ENCODE results near the gene MSANTD4. TPM values are rescaled to one million over a fixed set of nuclear protein-coding genes. Genes with fewer than 3 reads are reported as not detected.
"Not testable (repeated sequence)": the region's sequence is repeated elsewhere in the genome, so short reads cannot be mapped to it uniquely, and the experiment has no call there.

Gene MSANTD4
- total RNA-seq, 2 experiments from 2014 or later = 15.4 to 17.3 TPM

GRCh38 chr11:106031202-106031810 lies 9.3 kb upstream of the MSANTD4 start:
- peaks cover 19% of the 10 kb centered on the region for H3K27me3 Mint-ChIP-seq
- POLR2A ChIA-PET = no interaction called here
- ATAC-seq (ENCODE audit: low read depth) = no peak

GRCh38 chr11:106030609-106031008 lies 8.6 kb upstream of the MSANTD4 start:
- H3K9me3 Mint-ChIP-seq = peaks cover 3% of the 10 kb centered on the region
- peaks cover 16% of the 10 kb centered on the region for H3K27me3 Mint-ChIP-seq
- no peak overlapping the region for H3K27ac Mint-ChIP-seq
- no peaks in the 10 kb centered on the region for H3K4me1 Mint-ChIP-seq
- ATAC-seq (ENCODE audit: low read depth) (no peak), DNase-seq (no peak)
- POLR2A ChIA-PET = no interaction called here
- no peak overlapping the region for H3K4me3 Mint-ChIP-seq
- H3K36me3 Mint-ChIP-seq = no peaks in the 10 kb centered on the region

More at GRCh38 chr11:106031202-106031810, 9.3 kb upstream of the MSANTD4 start:
- peaks cover 3% of the 10 kb centered on the region for H3K9me3 Mint-ChIP-seq
- no peak overlapping the region for H3K4me3 Mint-ChIP-seq
- no peaks in the 10 kb centered on the region for H3K4me1 Mint-ChIP-seq
- no peak for DNase-seq
- no peaks in the 10 kb centered on the region for H3K36me3 Mint-ChIP-seq
- H3K27ac Mint-ChIP-seq = no peak overlapping the region

- no peak for ATAC-seq (ENCODE audit: low read depth)
- Mint-ChIP-seq H3K27me3 (peaks cover 3% of the 10 kb centered on the region), H3K4me1 (peaks cover 25% of the 10 kb centered on the region), H3K27ac (peak overlapping the region; percentile 87), H3K4me3 (peak overlapping the region; percentile 95), H3K9me3 (peaks cover 4% of the 10 kb centered on the region), H3K36me3 (peaks cover 14% of the 10 kb centered on the region)
- DNase-seq = no peak
- POLR2A ChIA-PET = interaction anchor here (1.6 kb wide), 1 partner anchor 54 kb away, joined by 6 read pairs; the partner anchor contains the start of genes AASDHPPT and KBTBD3
These were observed 795 bp upstream of the MSANTD4 start for GRCh38 chr11:106022795-106023275.

- H3K4me1 Mint-ChIP-seq = peaks cover 32% of the 10 kb centered on the region
- ATAC-seq (ENCODE audit: low read depth) (no peak), DNase-seq (no peak)
- H3K27me3 Mint-ChIP-seq = no peaks in the 10 kb centered on the region
- POLR2A ChIA-PET = no interaction called here
- H3K36me3 Mint-ChIP-seq = peaks cover 15% of the 10 kb centered on the region
- H3K4me3 Mint-ChIP-seq = peak overlapping the region; percentile 95
- H3K9me3 Mint-ChIP-seq = peaks cover 2% of the 10 kb centered on the region
- peak overlapping the region; percentile 87 for H3K27ac Mint-ChIP-seq
These were observed 666 bp downstream of the MSANTD4 start for GRCh38 chr11:106021181-106021966.

GRCh38 chr11:106017093-106017492 lies 4.9 kb downstream of the MSANTD4 start:
- Mint-ChIP-seq H3K9me3 (no peaks in the 10 kb centered on the region), H3K4me3 (no peak overlapping the region), H3K27ac (no peak overlapping the region), H3K27me3 (no peaks in the 10 kb centered on the region), H3K36me3 (peaks cover 28% of the 10 kb centered on the region), H3K4me1 (peaks cover 34% of the 10 kb centered on the region)
- POLR2A ChIA-PET = no interaction called here
- DNase-seq (no peak), ATAC-seq (ENCODE audit: low read depth) (no peak)

- no peak overlapping the region for H3K4me3 Mint-ChIP-seq
- ATAC-seq (ENCODE audit: low read depth) (no peak), DNase-seq (no peak)
- POLR2A ChIA-PET = no interaction called here
- H3K27ac Mint-ChIP-seq = no peak overlapping the region
- peaks cover 38% of the 10 kb centered on the region for H3K36me3 Mint-ChIP-seq
- H3K9me3 Mint-ChIP-seq = no peaks in the 10 kb centered on the region
- no peaks in the 10 kb centered on the region for H3K27me3 Mint-ChIP-seq
- peaks cover 27% of the 10 kb centered on the region for H3K4me1 Mint-ChIP-seq
These were observed 7.0 kb downstream of the MSANTD4 start for GRCh38 chr11:106015066-106015465.

GRCh38 chr11:106014620-106015019 lies 7.4 kb downstream of the MSANTD4 start:
- peaks cover 2% of the 10 kb centered on the region for H3K9me3 Mint-ChIP-seq
- peaks cover 23% of the 10 kb centered on the region for H3K4me1 Mint-ChIP-seq
- peaks cover 40% of the 10 kb centered on the region for H3K36me3 Mint-ChIP-seq
- POLR2A ChIA-PET = no interaction called here
- no peak for DNase-seq
- no peak overlapping the region for H3K27ac Mint-ChIP-seq
- H3K27me3 Mint-ChIP-seq = no peaks in the 10 kb centered on the region
- ATAC-seq (ENCODE audit: low read depth) = no peak
- no peak overlapping the region for H3K4me3 Mint-ChIP-seq

- Mint-ChIP-seq H3K9me3 (peaks cover 4% of the 10 kb centered on the region), H3K27me3 (no peaks in the 10 kb centered on the region), H3K36me3 (peaks cover 43% of the 10 kb centered on the region), H3K27ac (no peak overlapping the region), H3K4me3 (no peak overlapping the region), H3K4me1 (peaks cover 20% of the 10 kb centered on the region)
- POLR2A ChIA-PET = no interaction called here
- DNase-seq (no peak), ATAC-seq (ENCODE audit: low read depth) (no peak)
These were observed 8.0 kb downstream of the MSANTD4 start for GRCh38 chr11:106014035-106014434.

GRCh38 chr11:106012744-106013143 lies 9.3 kb downstream of the MSANTD4 start:
- no peak for ATAC-seq (ENCODE audit: low read depth)
- H3K27me3 Mint-ChIP-seq = no peaks in the 10 kb centered on the region
- H3K4me1 Mint-ChIP-seq = peaks cover 17% of the 10 kb centered on the region

GRCh38 chr11:106011481-106011880 lies 10.6 kb downstream of the MSANTD4 start:
- no peak for ATAC-seq (ENCODE audit: low read depth)
- Mint-ChIP-seq H3K9me3 (peaks cover 7% of the 10 kb centered on the region), H3K27ac (no peak overlapping the region), H3K4me1 (peaks cover 11% of the 10 kb centered on the region), H3K36me3 (peaks cover 63% of the 10 kb centered on the region), H3K4me3 (no peak overlapping the region), H3K27me3 (no peaks in the 10 kb centered on the region)
- POLR2A ChIA-PET = no interaction called here
- DNase-seq = no peak

More at GRCh38 chr11:106012744-106013143, 9.3 kb downstream of the MSANTD4 start:
- POLR2A ChIA-PET = no interaction called here
- Mint-ChIP-seq H3K27ac (no peak overlapping the region), H3K9me3 (peaks cover 4% of the 10 kb centered on the region), H3K4me3 (no peak overlapping the region), H3K36me3 (peaks cover 50% of the 10 kb centered on the region)
- no peak for DNase-seq

GRCh38 chr11:106003094-106003493 lies 18.9 kb downstream of the MSANTD4 start:
- DNase-seq; POLR2A ChIA-PET; H3K4me3 Mint-ChIP-seq; H3K27me3 Mint-ChIP-seq; ATAC-seq (ENCODE audit: low read depth); H3K27ac Mint-ChIP-seq; H3K4me1 Mint-ChIP-seq: not testable (repeated sequence)
- H3K9me3 Mint-ChIP-seq = peaks cover 14% of the 10 kb centered on the region
- peaks cover 73% of the 10 kb centered on the region for H3K36me3 Mint-ChIP-seq

- ATAC-seq (ENCODE audit: low read depth) (no peak), DNase-seq (no peak)
- Mint-ChIP-seq H3K9me3 (peaks cover 11% of the 10 kb centered on the region), H3K4me3 (no peak overlapping the region), H3K27ac (no peak overlapping the region), H3K36me3 (peaks cover 67% of the 10 kb centered on the region), H3K4me1 (peaks cover 4% of the 10 kb centered on the region), H3K27me3 (no peaks in the 10 kb centered on the region)
- POLR2A ChIA-PET = no interaction called here
These were observed 20.6 kb downstream of the MSANTD4 start for GRCh38 chr11:106001304-106002012.

- Mint-ChIP-seq H3K36me3 (peaks cover 27% of the 10 kb centered on the region), H3K4me3 (no peak overlapping the region), H3K27ac (no peak overlapping the region), H3K4me1 (no peaks in the 10 kb centered on the region), H3K9me3 (peaks cover 4% of the 10 kb centered on the region), H3K27me3 (no peaks in the 10 kb centered on the region)
- DNase-seq (no peak), ATAC-seq (ENCODE audit: low read depth) (no peak)
- POLR2A ChIA-PET = no interaction called here
These were observed 30.2 kb downstream of the MSANTD4 start for GRCh38 chr11:105991888-105992287.
